B cell (primary cell): ENCODE results near the gene PLTP.

Source experiments
- EZH2 ChIP-seq: IDR thresholded peaks from 2 replicates; pipeline ENCODE4 v1.6.1; 2012; ENCODE audit warnings: borderline replicate concordance, low read depth, mild to moderate bottlenecking, moderate library complexity, low read length; ENCODE audit not compliant: insufficient read depth, poor library complexity, severe bottlenecking
- TF ChIP-seq, protein P1 (sequence below): fragments of 200-600 bp; IDR thresholded peaks from one replicate; pipeline ENCODE4 v1.8.0; 2022; ENCODE audit warnings: antibody characterized with exemption, mild to moderate bottlenecking

DNA sequence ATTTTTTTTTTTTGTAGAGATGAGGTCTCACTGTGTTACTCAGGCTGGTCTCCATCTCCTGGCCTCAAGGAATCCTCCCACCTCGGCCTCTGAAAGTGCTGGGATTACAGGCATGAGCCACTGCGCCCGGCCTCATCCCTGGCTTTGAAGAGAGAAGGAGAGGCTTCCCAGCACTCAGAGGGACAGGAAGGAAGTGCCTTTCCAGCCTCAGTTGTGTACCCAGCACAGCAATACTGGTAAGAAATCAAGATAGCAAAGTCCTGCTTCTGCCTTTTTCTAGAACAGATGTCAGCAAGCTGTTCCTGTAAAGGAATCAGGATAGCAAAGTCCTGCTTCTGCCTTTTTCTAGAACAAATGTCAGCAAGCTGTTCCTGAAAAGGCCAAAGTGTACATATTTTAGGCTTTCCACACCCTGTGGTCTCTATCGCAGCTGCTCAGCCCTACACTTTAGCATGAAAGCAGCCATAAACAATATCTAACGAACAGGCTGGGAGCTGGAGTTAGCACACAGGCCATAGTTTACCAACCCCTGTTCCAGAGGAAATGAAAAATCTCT, 6.3 kb upstream of the PLTP start:
- TF ChIP-seq EZH2 = no peak
- TF ChIP-seq, protein P1, sequence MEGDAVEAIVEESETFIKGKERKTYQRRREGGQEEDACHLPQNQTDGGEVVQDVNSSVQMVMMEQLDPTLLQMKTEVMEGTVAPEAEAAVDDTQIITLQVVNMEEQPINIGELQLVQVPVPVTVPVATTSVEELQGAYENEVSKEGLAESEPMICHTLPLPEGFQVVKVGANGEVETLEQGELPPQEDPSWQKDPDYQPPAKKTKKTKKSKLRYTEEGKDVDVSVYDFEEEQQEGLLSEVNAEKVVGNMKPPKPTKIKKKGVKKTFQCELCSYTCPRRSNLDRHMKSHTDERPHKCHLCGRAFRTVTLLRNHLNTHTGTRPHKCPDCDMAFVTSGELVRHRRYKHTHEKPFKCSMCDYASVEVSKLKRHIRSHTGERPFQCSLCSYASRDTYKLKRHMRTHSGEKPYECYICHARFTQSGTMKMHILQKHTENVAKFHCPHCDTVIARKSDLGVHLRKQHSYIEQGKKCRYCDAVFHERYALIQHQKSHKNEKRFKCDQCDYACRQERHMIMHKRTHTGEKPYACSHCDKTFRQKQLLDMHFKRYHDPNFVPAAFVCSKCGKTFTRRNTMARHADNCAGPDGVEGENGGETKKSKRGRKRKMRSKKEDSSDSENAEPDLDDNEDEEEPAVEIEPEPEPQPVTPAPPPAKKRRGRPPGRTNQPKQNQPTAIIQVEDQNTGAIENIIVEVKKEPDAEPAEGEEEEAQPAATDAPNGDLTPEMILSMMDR = no peak
